ENCODE data around the gene HOXA10. TPM values are rescaled to one million over a fixed set of nuclear protein-coding genes. Genes with fewer than 3 reads are reported as not detected.
A peak's percentile ranks its signal among the peaks of the same experiment; 100 is the strongest.

Gene HOXA10
- polyA plus RNA-seq, 3 donors = 0.09 to 3.2 (median 0.33) TPM

GRCh38 chr7:27171637-27172314 lies 2.3 kb downstream of the HOXA10 start:
- Histone ChIP-seq H2AFZ (ENCODE audit: insufficient read depth, low read depth, low read length, poor library complexity, severe bottlenecking) (no peak overlapping the region), H3K4me2 (replicated peaks; ENCODE audit: extremely low read depth, low read length, poor library complexity, severe bottlenecking) (peak overlapping the region; percentile 92), H3K9ac (ENCODE audit: insufficient read depth, low read length, poor library complexity, severe bottlenecking) (no peak overlapping the region), H3K27ac (ENCODE audit: low read depth in 1 of 2, low read length in 2 of 2) (no peak overlapping the region), H3K27me3 (ENCODE audit: control insufficient read depth in 2 of 2, insufficient read depth in 2 of 2, low read length in 2 of 2) (peaks cover 75 to 98% of the 10 kb centered on the region in 2 donors), H4K20me1 (ENCODE audit: insufficient read depth, low read length) (peaks cover 9% of the 10 kb centered on the region), H3K4me1 (ENCODE audit: control insufficient read depth in 1 of 2, insufficient read depth in 2 of 2, low read length in 2 of 2) (peaks cover 49 to 70% of the 10 kb centered on the region in 2 donors), H3K36me3 (replicated peaks in 1 of 2; ENCODE audit: control insufficient read depth in 1 of 2, insufficient read depth in 2 of 2, low read length in 2 of 2) (no peaks in the 10 kb centered on the region), H3K79me2 (ENCODE audit: insufficient read depth, low read length) (no peaks in the 10 kb centered on the region), H3K9me3 (replicated peaks in 1 of 2; ENCODE audit: control insufficient read depth in 1 of 2, insufficient read depth in 1 of 2, low read length in 2 of 2) (peaks cover 16 to 43% of the 10 kb centered on the region in 2 donors), H3K4me3 (replicated peaks in 1 of 3; ENCODE audit: low read depth in 2 of 3, low read length in 3 of 3) (peak overlapping the region in 1 of 3 experiments; percentile 76)
- intact Hi-C loops (cut with micrococcal nuclease) = loop anchor here in 1 of 2 donors (5.0 kb wide), 1 partner anchor 1309 kb away; no protein-coding TSS in a partner anchor
- peaks cover 24 to 34% of the 10 kb centered on the region in 2 donors for H3K36me3 Mint-ChIP-seq
- DNase-seq = no peak
- peak overlapping the region; percentile 63 to 89 for H3K4me3 Mint-ChIP-seq
- H3K4me1 Mint-ChIP-seq = peaks cover 50% of the 10 kb centered on the region
- TF ChIP-seq CTCF (IDR thresholded peaks at IDR 0.05) = no peak
- peaks cover 5 to 50% (median 31%) of the 10 kb centered on the region in 7 donors for H3K9me3 Mint-ChIP-seq
- H3K27ac Mint-ChIP-seq = peak overlapping the region in 1 of 7 donors; percentile 15
- WGBS (ENCODE audit: insufficient coverage) = 2% methylated on average over 15 of the region's 30 CpGs
- H3K27me3 Mint-ChIP-seq (ENCODE audit: low read depth in 3 of 3) = peaks cover 89 to 98% (median 92%) of the 10 kb centered on the region in 3 donors

- Histone ChIP-seq H3K9ac (ENCODE audit: insufficient read depth, low read length, poor library complexity, severe bottlenecking) (no peak overlapping the region), H3K27ac (ENCODE audit: low read depth in 1 of 2, low read length in 2 of 2) (no peak overlapping the region), H3K4me2 (replicated peaks; ENCODE audit: extremely low read depth, low read length, poor library complexity, severe bottlenecking) (peak overlapping the region; percentile 92), H3K9me3 (replicated peaks in 1 of 2; ENCODE audit: control insufficient read depth in 1 of 2, insufficient read depth in 1 of 2, low read length in 2 of 2) (peaks cover 21 to 43% of the 10 kb centered on the region in 2 donors), H3K36me3 (replicated peaks in 1 of 2; ENCODE audit: control insufficient read depth in 1 of 2, insufficient read depth in 2 of 2, low read length in 2 of 2) (no peaks in the 10 kb centered on the region), H2AFZ (ENCODE audit: insufficient read depth, low read depth, low read length, poor library complexity, severe bottlenecking) (no peak overlapping the region), H3K27me3 (ENCODE audit: control insufficient read depth in 2 of 2, insufficient read depth in 2 of 2, low read length in 2 of 2) (peaks cover 76 to 98% of the 10 kb centered on the region in 2 donors), H3K4me3 (replicated peaks in 1 of 3; ENCODE audit: low read depth in 2 of 3, low read length in 3 of 3) (no peak overlapping the region), H3K79me2 (ENCODE audit: insufficient read depth, low read length) (no peaks in the 10 kb centered on the region), H3K4me1 (ENCODE audit: control insufficient read depth in 1 of 2, insufficient read depth in 2 of 2, low read length in 2 of 2) (peaks cover 54 to 75% of the 10 kb centered on the region in 2 donors), H4K20me1 (ENCODE audit: insufficient read depth, low read length) (peaks cover 9% of the 10 kb centered on the region)
- Mint-ChIP-seq H3K27ac (no peak overlapping the region), H3K4me1 (peaks cover 55% of the 10 kb centered on the region), H3K4me3 (peak overlapping the region in 1 of 2 donors; percentile 89), H3K36me3 (peaks cover 25 to 34% of the 10 kb centered on the region in 2 donors), H3K27me3 (ENCODE audit: low read depth in 3 of 3) (peaks cover 90 to 98% (median 92%) of the 10 kb centered on the region in 3 donors), H3K9me3 (peaks cover 5 to 55% (median 35%) of the 10 kb centered on the region in 7 donors)
- TF ChIP-seq CTCF (IDR thresholded peaks at IDR 0.05) = no peak
- WGBS (ENCODE audit: insufficient coverage) = 12% methylated on average over 8 of the region's 8 CpGs
- DNase-seq = no peak
- intact Hi-C loops (cut with micrococcal nuclease) = loop anchor here in 1 of 2 donors (5.0 kb wide), 1 partner anchor 1309 kb away; no protein-coding TSS in a partner anchor
Measured at GRCh38 chr7:27171325-27171636, 2.8 kb downstream of the HOXA10 start.

Measured in CD14-positive monocyte (primary cell).